Measurements from ENCODE around the gene DPP9.

The DPP9 gene

DNA sequence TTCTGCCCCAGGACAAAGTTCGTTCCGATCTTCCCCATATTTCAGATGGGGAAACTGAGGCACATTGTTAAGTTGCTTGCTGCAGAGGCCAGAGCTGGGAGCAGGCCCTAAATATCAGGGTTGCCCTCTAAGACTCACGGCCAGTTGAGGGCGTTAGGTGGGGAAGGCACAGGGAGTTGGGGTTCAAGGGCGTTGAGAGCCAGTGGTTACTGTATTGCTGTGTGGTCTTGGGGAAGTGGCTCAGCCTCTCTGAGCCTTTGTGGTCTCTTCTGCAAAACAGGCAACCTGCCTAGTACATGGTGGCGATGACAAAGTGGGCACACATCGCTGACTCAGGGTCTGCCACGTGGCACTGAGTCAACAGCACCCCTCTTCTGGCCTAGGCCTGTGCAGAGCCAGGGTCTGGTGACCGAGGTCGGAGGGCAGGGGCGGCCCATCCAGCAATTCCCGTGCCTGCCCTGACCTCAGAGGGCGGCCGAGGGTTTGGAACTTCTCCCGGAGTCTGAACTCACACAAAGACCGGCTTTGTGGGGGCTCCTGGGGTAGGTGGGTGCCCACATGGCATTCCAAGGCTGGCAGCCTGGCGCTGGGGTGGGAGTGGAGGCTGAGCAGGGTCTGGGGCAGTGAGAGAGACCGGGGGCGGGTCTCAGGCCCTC, 74.1 kb downstream of the DPP9 start:
- TF ChIP-seq, protein P1, sequence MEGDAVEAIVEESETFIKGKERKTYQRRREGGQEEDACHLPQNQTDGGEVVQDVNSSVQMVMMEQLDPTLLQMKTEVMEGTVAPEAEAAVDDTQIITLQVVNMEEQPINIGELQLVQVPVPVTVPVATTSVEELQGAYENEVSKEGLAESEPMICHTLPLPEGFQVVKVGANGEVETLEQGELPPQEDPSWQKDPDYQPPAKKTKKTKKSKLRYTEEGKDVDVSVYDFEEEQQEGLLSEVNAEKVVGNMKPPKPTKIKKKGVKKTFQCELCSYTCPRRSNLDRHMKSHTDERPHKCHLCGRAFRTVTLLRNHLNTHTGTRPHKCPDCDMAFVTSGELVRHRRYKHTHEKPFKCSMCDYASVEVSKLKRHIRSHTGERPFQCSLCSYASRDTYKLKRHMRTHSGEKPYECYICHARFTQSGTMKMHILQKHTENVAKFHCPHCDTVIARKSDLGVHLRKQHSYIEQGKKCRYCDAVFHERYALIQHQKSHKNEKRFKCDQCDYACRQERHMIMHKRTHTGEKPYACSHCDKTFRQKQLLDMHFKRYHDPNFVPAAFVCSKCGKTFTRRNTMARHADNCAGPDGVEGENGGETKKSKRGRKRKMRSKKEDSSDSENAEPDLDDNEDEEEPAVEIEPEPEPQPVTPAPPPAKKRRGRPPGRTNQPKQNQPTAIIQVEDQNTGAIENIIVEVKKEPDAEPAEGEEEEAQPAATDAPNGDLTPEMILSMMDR (IDR thresholded peaks at IDR 0.05; ENCODE audit: extremely low read depth, missing control alignments): no peak
- no peak for DNase-seq (ENCODE audit: low spot score)

DNA sequence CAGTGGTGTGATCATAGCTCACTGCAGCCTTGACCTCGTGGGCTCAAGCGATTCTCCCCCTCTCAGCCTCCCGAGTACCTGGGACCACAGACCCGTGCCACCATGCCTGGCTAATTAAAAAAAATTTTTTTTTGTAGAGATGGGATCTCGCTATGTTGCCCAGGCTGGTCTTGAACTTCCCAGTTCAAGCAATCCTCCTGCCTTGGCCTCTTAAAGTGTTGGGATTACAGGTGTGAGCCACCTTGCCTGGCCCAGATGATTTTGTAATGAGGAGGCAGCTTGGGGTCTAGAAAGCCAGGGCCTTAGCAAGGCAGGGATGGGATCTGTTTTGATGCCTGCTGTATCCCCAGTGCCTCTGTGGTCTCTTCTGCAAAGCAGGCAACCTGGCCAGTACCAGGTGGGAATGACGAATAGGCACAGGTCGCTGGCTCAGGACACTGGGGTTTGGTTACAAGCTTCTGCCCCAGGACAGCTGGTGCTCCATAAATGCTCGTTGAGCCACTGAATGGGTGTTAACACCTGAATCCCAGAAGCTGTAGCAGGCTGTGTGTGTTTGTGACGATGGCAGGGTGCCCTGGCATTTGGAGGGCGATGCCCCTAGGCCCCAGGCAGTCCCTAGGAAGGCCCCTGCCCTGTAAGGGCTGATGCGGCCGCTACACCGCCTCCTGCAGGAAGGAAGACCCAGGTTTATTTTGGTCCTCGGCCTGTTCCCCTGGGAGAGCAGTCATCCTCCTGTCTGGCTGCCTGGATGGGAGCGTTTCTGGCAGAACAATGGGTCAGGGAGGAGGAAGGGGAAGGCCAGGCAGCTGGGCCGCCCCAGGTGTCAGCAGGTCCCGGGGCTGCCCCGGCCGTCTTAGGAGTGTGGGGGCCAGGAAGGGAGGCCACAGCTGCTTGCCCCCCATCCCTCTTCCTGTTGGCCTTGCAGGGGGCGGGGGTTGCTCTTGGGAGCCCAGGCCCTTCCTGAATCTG, 75.7 kb downstream of the DPP9 start:
- TF ChIP-seq, protein P1 (IDR thresholded peaks at IDR 0.05; ENCODE audit: extremely low read depth, missing control alignments): no peak
- DNase-seq (ENCODE audit: low spot score): peak; percentile 62

DNA sequence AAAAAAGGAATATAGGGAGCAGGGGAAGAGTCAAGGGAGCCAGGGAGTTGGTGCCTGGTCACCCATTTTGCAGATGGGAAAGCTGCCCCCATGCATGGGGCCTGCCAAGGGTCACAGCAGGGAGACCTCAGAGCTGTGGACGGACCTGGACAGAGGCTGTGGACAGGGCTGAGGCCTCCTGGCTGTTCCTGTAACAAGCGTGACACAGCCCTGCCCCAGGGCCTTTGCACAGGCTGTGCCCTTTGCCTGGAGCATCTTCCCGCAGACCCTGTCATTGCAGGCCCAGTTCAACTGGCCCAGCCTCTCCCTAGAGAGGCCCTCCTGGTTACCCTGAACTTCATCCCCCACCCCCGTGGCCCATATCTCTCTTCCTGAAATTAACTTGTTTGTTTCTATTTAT, 77.9 kb downstream of the DPP9 start:
- DNase-seq (ENCODE audit: low spot score): no peak
- TF ChIP-seq, protein P1 (IDR thresholded peaks at IDR 0.05; ENCODE audit: extremely low read depth, missing control alignments): no peak

DNA sequence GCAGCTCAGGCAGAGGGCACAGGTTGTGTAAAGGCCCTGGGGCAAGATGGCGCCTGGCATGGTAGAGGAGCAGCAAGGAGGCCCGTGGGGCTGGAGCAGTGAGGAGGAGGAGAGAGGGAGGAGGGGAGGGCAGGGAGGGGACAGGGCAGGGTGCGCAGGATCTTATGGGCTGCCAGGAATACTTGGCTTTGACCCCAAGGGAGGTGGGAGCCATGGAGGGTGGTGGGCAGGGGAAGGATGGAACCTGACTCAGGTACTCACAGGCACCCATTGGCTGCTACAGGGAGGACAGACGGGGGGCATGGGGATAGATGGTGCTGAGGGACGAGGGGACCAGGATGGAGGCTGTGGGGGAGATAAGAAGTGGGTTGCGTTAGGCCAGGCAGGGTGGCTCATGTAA, 81.0 kb downstream of the DPP9 start:
- TF ChIP-seq, protein P1 (IDR thresholded peaks at IDR 0.05; ENCODE audit: extremely low read depth, missing control alignments): no peak

DNA sequence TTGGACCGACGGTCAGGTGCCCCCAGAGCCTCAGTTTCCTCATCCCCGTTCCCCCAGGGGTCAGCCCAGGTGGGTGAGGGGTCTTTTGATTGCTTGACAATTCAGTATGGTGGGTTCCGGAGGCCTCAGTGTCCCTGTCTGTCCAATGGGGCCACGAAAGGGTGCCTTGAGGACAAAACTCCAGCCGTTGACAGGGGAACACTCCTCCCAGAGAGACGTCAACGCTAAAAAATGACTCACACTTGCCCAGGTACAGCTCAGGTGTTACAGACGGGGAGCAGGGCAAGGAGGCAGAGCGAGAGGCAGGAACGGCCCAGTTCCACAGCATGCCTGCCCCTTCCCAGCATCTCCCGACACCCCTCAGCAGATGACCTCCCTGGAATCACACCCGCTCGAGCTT, 82.5 kb downstream of the DPP9 start:
- DNase-seq (ENCODE audit: low spot score): peak; percentile 2
- TF ChIP-seq, protein P1 (IDR thresholded peaks at IDR 0.05; ENCODE audit: extremely low read depth, missing control alignments): no peak

More for the DNA sequence above, 81.0 kb downstream of the DPP9 start:
- no peak for DNase-seq (ENCODE audit: low spot score)

DNA sequence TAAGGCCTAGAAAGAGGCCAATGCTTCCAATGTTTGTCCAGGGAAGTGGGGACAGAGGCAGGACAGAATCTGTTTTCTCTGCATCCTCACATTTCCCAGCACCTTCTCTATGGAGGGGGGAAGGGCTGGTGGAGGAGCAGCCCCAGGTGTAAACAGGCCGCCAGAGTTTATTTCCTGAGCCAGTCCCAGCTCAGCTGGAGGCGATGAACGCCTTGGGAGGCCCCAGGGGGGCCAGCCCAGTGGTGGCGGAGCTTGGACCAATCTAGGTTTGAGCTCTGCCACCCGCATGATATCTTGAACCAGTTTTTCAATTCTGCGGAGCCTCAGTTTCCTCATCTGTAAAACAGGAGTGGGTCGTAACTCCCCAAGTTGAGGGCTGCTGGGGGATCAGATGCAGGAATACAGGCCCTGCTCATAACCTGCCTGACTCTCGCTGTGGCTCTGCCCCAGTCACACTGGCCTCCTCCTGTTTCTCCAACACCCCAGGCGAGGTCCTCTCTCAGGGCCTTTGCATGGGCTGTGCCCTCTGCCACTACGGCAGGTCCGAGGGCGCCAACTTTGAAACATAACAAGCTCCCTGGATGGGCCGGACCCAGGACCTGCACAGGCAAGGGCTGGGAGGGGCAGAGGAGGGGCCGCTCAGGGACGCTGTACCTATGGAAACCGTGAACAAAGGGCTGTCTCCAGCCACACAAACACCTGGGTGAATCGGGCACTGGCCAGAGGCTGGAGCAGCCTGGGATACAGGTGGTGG, 83.2 kb downstream of the DPP9 start:
- TF ChIP-seq, protein P1 (IDR thresholded peaks at IDR 0.05; ENCODE audit: extremely low read depth, missing control alignments): no peak
- DNase-seq (ENCODE audit: low spot score): peak; percentile 29

All from GM20000 (cell line).